Measurements from ENCODE around the gene ODC1. TPM values are rescaled to one million over a fixed set of nuclear protein-coding genes. Genes with fewer than 3 reads are reported as not detected.

The ODC1 gene
- total and polyA plus RNA-seq, 2 donors (not counting 1 experiment from before 2014, with no cell fraction given), result 86.4 to 89.3 TPM

DNA sequence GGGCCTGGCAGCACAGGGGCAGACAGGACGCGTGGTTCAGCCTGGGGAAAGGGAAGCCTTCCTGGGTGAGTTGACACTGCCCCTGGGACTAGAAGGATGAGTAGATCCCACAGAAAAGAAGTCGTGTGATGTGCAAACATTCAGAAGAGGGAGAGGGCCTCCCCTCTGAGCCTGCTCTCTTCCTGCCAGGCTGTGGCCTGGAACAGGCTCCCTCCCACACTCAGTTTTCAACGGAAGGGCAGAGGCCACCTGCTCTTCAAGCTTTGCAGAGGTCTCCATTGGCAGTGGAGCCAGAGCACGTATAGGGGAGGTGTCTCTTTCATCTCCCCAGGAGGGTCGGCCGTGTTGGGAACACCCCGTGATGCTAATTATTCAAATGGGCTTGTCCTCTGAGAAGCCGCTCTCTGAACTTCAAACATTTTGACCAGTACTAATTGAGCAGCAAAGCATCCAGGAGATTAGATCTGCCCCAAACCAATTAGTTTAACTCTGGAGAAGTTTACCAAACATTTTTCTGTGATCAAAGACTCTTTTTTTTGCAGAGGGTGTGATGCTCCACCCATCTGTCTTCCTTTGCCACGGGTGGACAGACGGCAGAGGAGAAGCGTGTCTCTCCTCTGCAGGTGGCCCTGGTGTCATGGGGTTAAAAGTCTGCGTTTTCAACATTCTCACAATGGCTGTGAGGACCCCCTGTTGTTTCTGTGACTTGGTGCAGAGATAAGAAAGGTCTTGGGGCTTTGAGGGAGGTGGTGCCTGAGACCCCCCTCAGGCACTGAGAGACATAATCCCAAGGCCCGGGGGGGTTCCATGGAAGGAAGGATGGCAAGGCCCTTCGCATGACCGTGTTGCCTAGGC lies 29.5 kb upstream of the ODC1 start:
- Histone ChIP-seq H3K27me3 (ENCODE audit: control insufficient read depth, insufficient read depth, low read length) (peaks cover 7% of the 10 kb centered on the region), H3K79me2 (ENCODE audit: control insufficient read depth, insufficient read depth, low read length) (no peaks in the 10 kb centered on the region), H3K9ac (ENCODE audit: insufficient read depth, low read length) (no peak overlapping the region), H3K4me3 (replicated peaks in 1 of 4; ENCODE audit: control extremely low read depth in 1 of 4, insufficient read depth in 1 of 4, low read depth in 3 of 4, low read length in 4 of 4) (no peak overlapping the region), H3K4me1 (ENCODE audit: control insufficient read depth, extremely low read depth, insufficient read depth, low read length) (no peaks in the 10 kb centered on the region), H3K36me3 (ENCODE audit: control insufficient read depth, insufficient read depth, low read length) (no peaks in the 10 kb centered on the region), H2AFZ (ENCODE audit: low read length) (no peak overlapping the region), H3K27ac (ENCODE audit: insufficient read depth, low read length) (no peak overlapping the region), H3K9me3 (ENCODE audit: control insufficient read depth, insufficient read depth, low read depth, low read length) (no peaks in the 10 kb centered on the region), H3K4me2 (ENCODE audit: extremely low read depth, insufficient read depth, low read length) (no peak overlapping the region), H4K20me1 (ENCODE audit: control insufficient read depth, extremely low read depth, insufficient read depth, low read length) (no peaks in the 10 kb centered on the region)
- TF ChIP-seq, protein P1, sequence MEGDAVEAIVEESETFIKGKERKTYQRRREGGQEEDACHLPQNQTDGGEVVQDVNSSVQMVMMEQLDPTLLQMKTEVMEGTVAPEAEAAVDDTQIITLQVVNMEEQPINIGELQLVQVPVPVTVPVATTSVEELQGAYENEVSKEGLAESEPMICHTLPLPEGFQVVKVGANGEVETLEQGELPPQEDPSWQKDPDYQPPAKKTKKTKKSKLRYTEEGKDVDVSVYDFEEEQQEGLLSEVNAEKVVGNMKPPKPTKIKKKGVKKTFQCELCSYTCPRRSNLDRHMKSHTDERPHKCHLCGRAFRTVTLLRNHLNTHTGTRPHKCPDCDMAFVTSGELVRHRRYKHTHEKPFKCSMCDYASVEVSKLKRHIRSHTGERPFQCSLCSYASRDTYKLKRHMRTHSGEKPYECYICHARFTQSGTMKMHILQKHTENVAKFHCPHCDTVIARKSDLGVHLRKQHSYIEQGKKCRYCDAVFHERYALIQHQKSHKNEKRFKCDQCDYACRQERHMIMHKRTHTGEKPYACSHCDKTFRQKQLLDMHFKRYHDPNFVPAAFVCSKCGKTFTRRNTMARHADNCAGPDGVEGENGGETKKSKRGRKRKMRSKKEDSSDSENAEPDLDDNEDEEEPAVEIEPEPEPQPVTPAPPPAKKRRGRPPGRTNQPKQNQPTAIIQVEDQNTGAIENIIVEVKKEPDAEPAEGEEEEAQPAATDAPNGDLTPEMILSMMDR (conservative IDR thresholded peaks at IDR 0.05 in 1 of 2, IDR thresholded peaks at IDR 0.05 in 1 of 2; ENCODE audit: low read depth in 1 of 2, low read length in 2 of 2), result no peak
- DNase-seq (ENCODE audit: low read depth in 2 of 2), result no peak

DNA sequence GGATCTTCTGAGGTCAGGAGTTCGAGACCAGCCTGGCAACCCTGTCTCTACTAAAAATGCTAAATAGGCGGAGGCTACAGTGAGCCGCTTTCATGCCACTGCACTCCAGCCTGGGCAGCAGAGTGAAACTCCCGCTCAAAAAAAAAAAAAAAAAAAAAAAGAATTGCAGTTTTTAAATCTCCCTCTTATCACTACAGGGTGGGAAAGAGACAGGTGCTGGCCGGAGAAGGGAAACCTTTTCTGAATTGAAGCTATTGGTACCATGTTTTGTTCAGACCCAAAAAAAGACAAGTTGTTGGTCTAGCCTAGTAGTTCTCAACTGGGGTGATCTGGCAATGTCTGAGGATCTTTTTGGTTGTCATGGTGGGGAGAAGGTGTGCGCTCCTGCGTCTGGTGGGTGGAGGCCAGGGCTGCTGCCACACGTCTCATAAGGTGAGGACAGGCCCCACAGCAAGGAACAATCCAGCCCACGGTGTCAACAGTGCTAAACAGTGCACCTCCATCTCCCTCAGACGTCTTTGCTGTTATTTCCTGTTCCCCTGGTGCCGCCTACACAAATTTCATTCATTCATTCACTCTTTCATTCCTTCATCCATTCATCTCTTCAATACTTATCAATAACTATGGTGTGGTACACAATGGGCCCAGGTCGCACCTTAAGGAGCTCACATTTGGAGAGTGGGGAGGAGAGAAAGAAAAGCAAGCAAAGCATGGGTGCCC lies 28.8 kb upstream of the ODC1 start:
- no peak overlapping the region for H3K4me2 ChIP-seq (ENCODE audit: extremely low read depth, insufficient read depth, low read length)
- DNase-seq (ENCODE audit: low read depth in 2 of 2), result no peak
- H4K20me1 ChIP-seq (ENCODE audit: control insufficient read depth, extremely low read depth, insufficient read depth, low read length), result no peaks in the 10 kb centered on the region
- peaks cover 7% of the 10 kb centered on the region for H3K27me3 ChIP-seq (ENCODE audit: control insufficient read depth, insufficient read depth, low read length)
- no peaks in the 10 kb centered on the region for H3K79me2 ChIP-seq (ENCODE audit: control insufficient read depth, insufficient read depth, low read length)
- no peak overlapping the region for H3K9ac ChIP-seq (ENCODE audit: insufficient read depth, low read length)
- H3K4me1 ChIP-seq (ENCODE audit: control insufficient read depth, extremely low read depth, insufficient read depth, low read length), result no peaks in the 10 kb centered on the region
- no peak for TF ChIP-seq EZH2 (IDR thresholded peaks at IDR 0.05; ENCODE audit: low read length, missing control alignments)
- TF ChIP-seq, protein P1 (conservative IDR thresholded peaks at IDR 0.05 in 1 of 2, IDR thresholded peaks at IDR 0.05 in 1 of 2; ENCODE audit: low read depth in 1 of 2, low read length in 2 of 2), result no peak
- H3K4me3 ChIP-seq (replicated peaks in 1 of 4; ENCODE audit: control extremely low read depth in 1 of 4, insufficient read depth in 1 of 4, low read depth in 3 of 4, low read length in 4 of 4), result no peak overlapping the region
- H3K36me3 ChIP-seq (ENCODE audit: control insufficient read depth, insufficient read depth, low read length), result no peaks in the 10 kb centered on the region
- no peak overlapping the region for H3K27ac ChIP-seq (ENCODE audit: insufficient read depth, low read length)
- H3K9me3 ChIP-seq (ENCODE audit: control insufficient read depth, insufficient read depth, low read depth, low read length), result no peaks in the 10 kb centered on the region
- H2AFZ ChIP-seq (ENCODE audit: low read length), result no peak overlapping the region

DNA sequence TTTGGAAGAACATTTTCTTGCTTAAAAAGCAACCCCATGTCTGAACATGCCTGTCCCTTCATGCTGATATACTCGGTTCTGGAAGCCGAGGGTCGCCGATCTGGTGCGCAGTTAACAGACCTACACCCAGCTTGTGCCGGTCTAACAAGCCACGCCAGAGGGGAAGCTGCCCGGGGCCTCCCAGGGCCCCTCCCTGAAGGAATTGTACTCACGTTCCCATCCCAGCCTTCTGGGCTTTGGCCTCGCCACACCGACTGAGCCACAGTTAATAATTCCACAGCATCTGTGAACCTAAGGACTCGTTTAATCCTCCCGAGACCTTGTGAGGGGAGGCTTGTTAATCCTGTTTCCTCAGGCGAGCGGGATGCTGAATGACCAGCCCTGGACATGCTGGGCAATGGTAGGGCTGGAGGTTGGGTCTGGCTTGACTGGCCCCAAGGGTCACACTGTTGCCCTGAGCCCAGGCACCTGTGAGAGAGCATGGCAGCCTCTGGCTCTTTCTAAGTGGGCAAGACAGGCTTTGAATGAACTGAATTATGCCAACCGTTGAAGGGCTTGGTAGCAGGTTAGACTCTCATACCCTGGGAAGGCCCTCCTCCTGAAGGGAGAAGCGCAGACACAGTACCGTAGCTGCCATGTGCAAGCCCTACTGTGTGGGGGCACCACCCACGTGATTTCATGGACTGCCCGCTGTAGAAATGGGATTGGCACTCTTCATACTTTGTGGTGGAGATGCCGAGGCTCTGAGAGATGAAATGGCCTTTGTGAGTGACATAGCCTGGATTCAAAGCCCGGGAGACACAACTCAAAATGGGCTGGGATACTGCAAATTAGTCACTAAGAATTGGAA lies 27.9 kb upstream of the ODC1 start:
- no peaks in the 10 kb centered on the region for H3K36me3 ChIP-seq (ENCODE audit: control insufficient read depth, insufficient read depth, low read length)
- H4K20me1 ChIP-seq (ENCODE audit: control insufficient read depth, extremely low read depth, insufficient read depth, low read length), result no peaks in the 10 kb centered on the region
- no peaks in the 10 kb centered on the region for H3K79me2 ChIP-seq (ENCODE audit: control insufficient read depth, insufficient read depth, low read length)
- no peak overlapping the region for H3K4me3 ChIP-seq (replicated peaks in 1 of 4; ENCODE audit: control extremely low read depth in 1 of 4, insufficient read depth in 1 of 4, low read depth in 3 of 4, low read length in 4 of 4)
- H3K4me1 ChIP-seq (ENCODE audit: control insufficient read depth, extremely low read depth, insufficient read depth, low read length), result no peaks in the 10 kb centered on the region
- no peak for TF ChIP-seq EZH2 (IDR thresholded peaks at IDR 0.05; ENCODE audit: low read length, missing control alignments)
- TF ChIP-seq, protein P1 (conservative IDR thresholded peaks at IDR 0.05 in 1 of 2, IDR thresholded peaks at IDR 0.05 in 1 of 2; ENCODE audit: low read depth in 1 of 2, low read length in 2 of 2), result no peak
- peaks cover 3% of the 10 kb centered on the region for H3K27me3 ChIP-seq (ENCODE audit: control insufficient read depth, insufficient read depth, low read length)
- no peak overlapping the region for H3K4me2 ChIP-seq (ENCODE audit: extremely low read depth, insufficient read depth, low read length)
- no peaks in the 10 kb centered on the region for H3K9me3 ChIP-seq (ENCODE audit: control insufficient read depth, insufficient read depth, low read depth, low read length)
- no peak overlapping the region for H3K9ac ChIP-seq (ENCODE audit: insufficient read depth, low read length)
- DNase-seq (ENCODE audit: low read depth in 2 of 2), result no peak
- H3K27ac ChIP-seq (ENCODE audit: insufficient read depth, low read length), result no peak overlapping the region
- no peak overlapping the region for H2AFZ ChIP-seq (ENCODE audit: low read length)

Data from fibroblast of lung (primary cell).